Measurements from ENCODE around the gene LAIR1.
"Not testable (repeated sequence)": the region's sequence is repeated elsewhere in the genome, so short reads cannot be mapped to it uniquely, and the experiment has no call there.

The LAIR1 gene

DNA sequence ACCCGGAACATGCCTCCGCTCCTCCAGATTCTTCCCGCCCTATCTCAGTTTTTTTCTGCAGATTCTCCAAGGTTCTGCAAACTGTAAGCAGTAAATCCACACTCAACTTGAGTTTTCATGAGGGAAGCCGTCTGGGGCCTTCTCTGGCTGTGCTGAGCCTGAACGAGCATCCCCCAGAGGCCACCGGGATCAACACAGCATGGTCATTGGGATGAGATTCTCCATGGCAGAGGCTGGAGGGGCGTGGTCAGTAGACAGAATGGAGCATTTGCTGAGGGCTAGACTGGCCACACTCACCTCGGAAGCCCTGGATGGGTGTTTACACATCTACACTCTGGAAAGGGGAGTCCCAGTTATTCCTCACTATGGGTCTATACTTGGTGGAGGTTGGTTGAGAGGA lies 23.4 kb downstream of the LAIR1 start:
- no peak for DNase-seq (ENCODE audit: low read depth)

GRCh38 chr19:54339646-54340358 lies 24.9 kb downstream of the LAIR1 start:
- DNase-seq (ENCODE audit: low read depth), result no peak

GRCh38 chr19:54338521-54338920 lies 26.2 kb downstream of the LAIR1 start:
- no peak for DNase-seq (ENCODE audit: low read depth)

- no peak for DNase-seq (ENCODE audit: low read depth)
Observed at GRCh38 chr19:54337858-54338230, 26.9 kb downstream of the LAIR1 start.

GRCh38 chr19:54336893-54337857 lies 27.6 kb downstream of the LAIR1 start:
- DNase-seq (ENCODE audit: low read depth), result no peak

GRCh38 chr19:54335979-54336892 lies 28.5 kb downstream of the LAIR1 start:
- DNase-seq (ENCODE audit: low read depth), result no peak

DNA sequence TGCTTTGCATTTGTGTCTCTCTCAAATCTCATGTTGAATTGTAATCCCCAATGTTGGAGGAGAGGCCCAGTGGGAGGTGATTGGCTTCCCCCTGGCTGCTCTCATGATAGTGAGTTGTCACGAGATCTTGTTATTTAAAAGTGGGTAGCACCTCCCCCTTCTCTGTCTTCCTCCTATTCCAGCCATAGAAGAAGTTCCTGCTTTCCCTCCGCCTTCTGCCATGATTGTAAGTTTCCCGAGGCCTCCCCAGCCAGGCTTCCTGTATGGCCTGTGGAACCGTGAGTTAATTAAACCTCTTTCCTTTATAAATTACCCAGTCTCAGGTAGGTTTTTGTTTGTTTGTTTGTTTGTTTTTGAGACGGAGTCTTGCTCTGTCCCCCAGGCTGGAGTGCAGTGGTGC lies 29.6 kb downstream of the LAIR1 start:
- DNase-seq (ENCODE audit: low read depth), result no peak

DNA sequence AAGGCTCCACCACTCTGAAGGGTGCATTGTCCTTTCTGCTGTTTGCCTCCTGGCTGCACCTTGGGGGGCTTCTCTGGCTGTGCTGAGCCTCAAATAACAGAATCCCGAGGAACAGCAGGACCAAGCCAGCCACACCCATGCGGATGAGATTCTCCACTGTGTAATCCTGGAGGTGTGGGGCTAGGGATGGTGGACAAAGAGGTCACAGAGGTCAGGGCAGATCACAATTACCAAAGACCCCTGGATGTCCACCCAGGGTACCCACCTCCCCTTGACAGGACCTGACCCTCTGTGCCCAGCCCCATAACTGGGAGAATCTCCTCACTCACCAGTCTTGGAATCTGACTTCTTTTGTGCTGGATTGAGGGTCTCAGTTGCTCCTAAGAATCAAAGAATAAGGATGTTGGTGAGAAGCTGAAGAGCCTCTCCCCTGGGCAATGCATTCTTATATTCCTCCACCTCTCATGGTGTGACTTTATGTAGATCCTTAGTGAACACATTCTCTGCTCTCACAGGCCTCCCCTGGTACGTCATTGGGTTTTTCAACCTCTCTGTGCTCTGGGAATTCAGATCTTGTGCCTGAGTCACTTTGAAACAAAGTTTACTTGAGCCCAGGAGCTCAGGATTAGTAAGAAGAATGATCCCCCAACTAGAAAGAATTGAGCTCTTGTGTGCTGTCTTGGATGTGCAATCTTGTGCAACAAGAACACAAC lies 31.0 kb downstream of the LAIR1 start:
- DNase-seq (ENCODE audit: low read depth), result no peak

DNA sequence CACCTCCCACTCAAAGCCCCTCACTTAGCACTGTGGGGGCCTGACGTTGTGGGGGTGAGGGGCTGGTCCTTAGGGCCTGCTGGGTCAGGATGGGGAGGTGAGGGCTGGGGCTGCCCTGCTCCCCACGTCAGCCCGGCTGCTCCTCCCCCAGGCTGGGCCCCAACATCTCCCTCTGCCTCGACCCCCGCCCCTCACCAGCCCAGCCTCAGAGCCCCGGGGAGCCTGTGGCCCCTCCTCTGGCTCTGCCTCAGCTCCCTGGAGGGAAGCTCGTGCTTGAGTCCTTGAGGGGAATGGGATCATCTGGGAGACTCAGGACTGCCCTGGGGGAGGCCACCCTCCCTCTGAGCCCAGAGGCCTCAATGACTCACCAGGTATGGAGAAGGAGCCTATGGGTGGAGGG lies 32.6 kb downstream of the LAIR1 start:
- no peak for DNase-seq (ENCODE audit: low read depth)

DNA sequence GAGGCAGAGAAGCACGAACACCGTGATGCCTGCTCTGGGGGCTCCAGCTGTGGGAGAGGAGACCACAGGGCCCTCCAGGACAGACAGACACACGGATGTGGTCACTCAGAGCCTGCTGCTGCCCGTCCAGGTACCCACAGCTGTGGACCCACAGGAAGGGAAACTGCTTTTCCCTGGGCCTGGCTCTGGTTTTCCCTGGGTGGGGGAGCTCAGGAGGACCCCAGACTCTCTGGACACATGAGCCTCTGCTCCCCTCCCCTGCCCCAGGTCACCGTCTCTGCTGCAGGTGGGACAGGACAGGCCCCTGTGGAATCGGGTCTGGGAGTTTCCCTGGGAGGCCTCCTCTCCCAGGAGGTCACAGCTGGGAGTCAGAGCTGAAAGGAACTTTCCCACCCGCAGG lies 33.1 kb downstream of the LAIR1 start:
- no peak for DNase-seq (ENCODE audit: low read depth)

GRCh38 chr19:54329476-54330165 lies 35.1 kb downstream of the LAIR1 start:
- no peak for DNase-seq (ENCODE audit: low read depth)

- DNase-seq (ENCODE audit: low read depth), result not testable (repeated sequence)
Observed at GRCh38 chr19:54328781-54329180, 36.0 kb downstream of the LAIR1 start.

GRCh38 chr19:54325631-54326030 lies 39.1 kb downstream of the LAIR1 start:
- DNase-seq (ENCODE audit: low read depth), result no peak

DNA sequence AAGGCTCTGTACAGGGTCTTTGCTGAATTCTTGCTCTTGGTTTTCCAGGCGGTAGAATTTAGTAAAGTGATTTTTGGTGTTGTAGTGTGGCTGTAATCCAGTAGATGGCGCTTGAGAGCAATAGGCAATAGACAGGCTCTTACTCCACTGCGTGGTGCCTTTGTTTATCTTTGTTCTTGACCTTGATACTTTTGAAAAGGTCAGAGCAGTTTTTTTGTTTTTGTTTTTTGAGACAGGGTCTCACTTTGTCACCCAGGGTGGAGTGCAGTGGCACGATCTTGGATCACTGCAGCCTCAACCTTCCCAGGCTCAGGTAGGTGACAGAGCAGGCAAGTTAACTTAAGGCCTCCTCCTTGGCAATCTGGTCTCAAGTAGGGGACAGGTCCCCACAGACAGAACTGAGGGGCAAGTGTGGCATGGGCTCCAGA lies 39.5 kb downstream of the LAIR1 start:
- DNase-seq (ENCODE audit: low read depth), result peak; percentile 14

- no peak for DNase-seq (ENCODE audit: low read depth)
Observed at GRCh38 chr19:54324071-54324470, 40.7 kb downstream of the LAIR1 start.

GRCh38 chr19:54322934-54323333 lies 41.8 kb downstream of the LAIR1 start:
- not testable (repeated sequence) for DNase-seq (ENCODE audit: low read depth)

GRCh38 chr19:54322295-54322694 lies 42.4 kb downstream of the LAIR1 start:
- not testable (repeated sequence) for DNase-seq (ENCODE audit: low read depth)

DNA sequence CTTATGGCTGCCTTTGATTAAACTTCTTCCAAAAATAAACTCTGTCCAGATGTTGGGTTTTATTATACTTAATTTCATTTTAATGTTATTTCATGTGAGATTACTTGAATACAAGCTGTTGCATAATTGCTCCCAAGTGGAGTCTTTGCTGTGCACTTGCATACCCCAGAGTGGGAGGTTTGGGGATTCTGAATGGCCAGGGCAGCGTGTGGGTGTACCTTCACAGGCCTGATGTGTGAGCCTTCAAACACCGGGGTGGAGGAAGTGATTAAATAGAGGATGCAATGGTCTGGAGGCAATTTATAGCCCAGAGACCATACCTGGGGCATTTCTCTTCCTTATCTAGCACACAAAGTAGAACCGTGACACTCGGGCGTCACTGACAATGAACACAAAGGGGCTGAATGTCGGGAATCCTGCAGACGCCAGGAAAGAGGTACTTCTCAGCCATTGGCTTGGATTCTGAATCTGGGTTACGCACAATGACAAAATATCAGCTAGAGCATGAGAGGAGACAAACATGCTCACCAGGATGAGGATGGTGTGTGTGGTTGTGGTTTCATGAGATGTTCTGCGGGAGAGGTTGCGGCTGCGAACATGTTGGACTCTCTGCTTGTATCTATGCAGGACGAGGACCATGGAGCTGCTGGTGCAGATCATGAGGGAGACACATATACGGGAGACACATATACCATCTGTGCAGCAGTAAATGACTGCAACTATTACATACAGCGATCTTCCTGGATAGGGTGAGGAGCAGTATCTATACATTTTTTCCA lies 44.6 kb downstream of the LAIR1 start:
- DNase-seq (ENCODE audit: low read depth), result no peak

DNA sequence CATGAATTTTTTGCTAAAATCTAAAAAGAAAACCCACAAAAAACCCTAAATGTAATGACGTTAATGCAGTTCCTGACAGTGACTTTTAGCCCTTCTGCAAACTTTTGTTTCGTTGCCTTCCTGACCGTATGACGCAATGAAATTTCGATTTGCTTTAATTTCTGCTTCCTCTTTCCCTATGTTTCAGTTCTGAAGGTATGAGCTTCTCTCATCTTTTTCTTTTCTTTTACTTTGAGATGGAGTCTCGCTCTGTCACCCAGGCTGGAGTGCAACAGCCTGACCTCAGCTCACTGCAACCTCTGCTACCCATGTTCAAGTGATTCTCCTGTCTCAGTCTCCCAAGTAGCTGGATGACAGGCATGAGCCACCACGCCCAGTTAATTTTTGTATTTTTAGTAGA lies 45.7 kb downstream of the LAIR1 start:
- DNase-seq (ENCODE audit: low read depth), result no peak

DNA sequence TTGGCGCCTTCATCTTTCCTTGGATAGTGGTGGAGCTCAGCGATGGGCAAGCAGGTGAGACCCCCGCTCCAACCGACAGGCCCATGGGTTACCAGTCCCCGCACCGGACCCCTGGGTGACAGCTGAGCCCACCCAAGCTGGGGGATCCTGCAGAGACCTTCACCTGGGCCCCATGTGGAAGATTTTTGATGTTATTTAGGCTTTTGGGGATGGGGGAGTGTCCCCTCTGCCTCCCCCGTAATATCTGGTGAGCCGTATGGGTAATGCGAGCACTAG lies 46.8 kb downstream of the LAIR1 start:
- DNase-seq (ENCODE audit: low read depth), result no peak
